ENCODE measurements around the gene PTS. TPM values are rescaled to one million over a fixed set of nuclear protein-coding genes. Genes with fewer than 3 reads are reported as not detected.

PTS gene
- total RNA-seq, 1 donor from 2014 or later: 30.4 TPM

DNA sequence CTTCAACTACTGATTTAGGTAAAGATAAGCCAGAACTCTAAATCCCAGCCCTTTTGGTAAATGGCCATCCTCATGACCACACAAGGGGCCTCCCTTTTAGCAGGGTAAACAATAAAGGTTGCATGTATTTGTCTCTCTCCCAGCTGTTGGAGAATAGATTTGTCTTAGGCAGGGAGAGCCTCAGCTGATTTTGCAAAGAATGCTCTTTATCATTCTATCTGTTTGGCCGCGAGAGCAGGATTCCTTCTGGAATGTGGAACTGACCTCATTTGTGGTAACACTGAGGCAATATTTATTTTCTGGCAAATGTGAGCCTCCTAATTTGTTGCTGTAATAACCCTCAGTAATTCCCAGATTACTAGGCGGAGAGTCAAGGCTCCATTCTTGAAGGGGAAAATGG, 15.3 kb downstream of the PTS start:
- H3K4me3 Mint-ChIP-seq: no peak overlapping the region
- TF ChIP-seq, protein P1, sequence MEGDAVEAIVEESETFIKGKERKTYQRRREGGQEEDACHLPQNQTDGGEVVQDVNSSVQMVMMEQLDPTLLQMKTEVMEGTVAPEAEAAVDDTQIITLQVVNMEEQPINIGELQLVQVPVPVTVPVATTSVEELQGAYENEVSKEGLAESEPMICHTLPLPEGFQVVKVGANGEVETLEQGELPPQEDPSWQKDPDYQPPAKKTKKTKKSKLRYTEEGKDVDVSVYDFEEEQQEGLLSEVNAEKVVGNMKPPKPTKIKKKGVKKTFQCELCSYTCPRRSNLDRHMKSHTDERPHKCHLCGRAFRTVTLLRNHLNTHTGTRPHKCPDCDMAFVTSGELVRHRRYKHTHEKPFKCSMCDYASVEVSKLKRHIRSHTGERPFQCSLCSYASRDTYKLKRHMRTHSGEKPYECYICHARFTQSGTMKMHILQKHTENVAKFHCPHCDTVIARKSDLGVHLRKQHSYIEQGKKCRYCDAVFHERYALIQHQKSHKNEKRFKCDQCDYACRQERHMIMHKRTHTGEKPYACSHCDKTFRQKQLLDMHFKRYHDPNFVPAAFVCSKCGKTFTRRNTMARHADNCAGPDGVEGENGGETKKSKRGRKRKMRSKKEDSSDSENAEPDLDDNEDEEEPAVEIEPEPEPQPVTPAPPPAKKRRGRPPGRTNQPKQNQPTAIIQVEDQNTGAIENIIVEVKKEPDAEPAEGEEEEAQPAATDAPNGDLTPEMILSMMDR (IDR thresholded peaks at IDR 0.05): no peak

DNA sequence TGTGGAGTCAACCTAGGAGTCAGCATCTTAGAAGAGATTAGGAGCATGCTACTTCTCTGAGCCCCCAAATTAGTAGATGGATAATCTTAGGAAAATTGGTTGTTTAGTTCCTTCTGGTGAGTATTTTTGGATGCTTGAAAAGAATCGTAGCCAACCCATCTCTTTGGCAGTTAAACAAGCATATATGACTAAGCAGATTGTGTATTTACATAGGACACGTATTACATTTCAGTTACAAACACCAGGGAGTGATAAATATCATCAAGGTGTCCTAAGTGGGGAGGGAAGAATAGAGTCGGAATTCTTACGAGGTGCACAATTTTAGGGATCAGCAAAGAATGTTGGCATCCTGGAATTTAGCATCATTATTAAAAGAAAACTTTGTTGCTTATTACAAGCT, 21.0 kb downstream of the PTS start:
- Mint-ChIP-seq H3K4me3 (no peak overlapping the region), H3K27me3 (no peaks in the 10 kb centered on the region), H3K9me3 (no peaks in the 10 kb centered on the region), H3K4me1 (no peaks in the 10 kb centered on the region), H3K36me3 (ENCODE audit: low read depth) (peaks cover 13% of the 10 kb centered on the region), H3K27ac (no peak overlapping the region)
- intact Hi-C loops (cut with micrococcal nuclease): no loop called here
- TF ChIP-seq, protein P1 (IDR thresholded peaks at IDR 0.05): no peak
- ChIA-PET POLR2A (no interaction called here), CTCF (interaction anchor here (1.9 kb wide), 1 partner anchor 33 kb away, joined by 6 read pairs; no protein-coding TSS in a partner anchor)
- DNase-seq (no peak), ATAC-seq (ENCODE audit: low read depth) (no peak)

More for the DNA sequence above, 15.3 kb downstream of the PTS start:
- ATAC-seq (ENCODE audit: low read depth) (no peak), DNase-seq (no peak)
- no peaks in the 10 kb centered on the region for H3K27me3 Mint-ChIP-seq
- intact Hi-C loops (cut with micrococcal nuclease): no loop called here
- peaks cover 4% of the 10 kb centered on the region for H3K4me1 Mint-ChIP-seq
- CTCF ChIA-PET: interaction anchor here (1.6 kb wide), 1 partner anchor 22 kb away, joined by 5 read pairs; no protein-coding TSS in a partner anchor
- POLR2A ChIA-PET: no interaction called here
- H3K9me3 Mint-ChIP-seq: no peaks in the 10 kb centered on the region
- H3K27ac Mint-ChIP-seq: no peak overlapping the region
- peaks cover 53% of the 10 kb centered on the region for H3K36me3 Mint-ChIP-seq (ENCODE audit: low read depth)

DNA sequence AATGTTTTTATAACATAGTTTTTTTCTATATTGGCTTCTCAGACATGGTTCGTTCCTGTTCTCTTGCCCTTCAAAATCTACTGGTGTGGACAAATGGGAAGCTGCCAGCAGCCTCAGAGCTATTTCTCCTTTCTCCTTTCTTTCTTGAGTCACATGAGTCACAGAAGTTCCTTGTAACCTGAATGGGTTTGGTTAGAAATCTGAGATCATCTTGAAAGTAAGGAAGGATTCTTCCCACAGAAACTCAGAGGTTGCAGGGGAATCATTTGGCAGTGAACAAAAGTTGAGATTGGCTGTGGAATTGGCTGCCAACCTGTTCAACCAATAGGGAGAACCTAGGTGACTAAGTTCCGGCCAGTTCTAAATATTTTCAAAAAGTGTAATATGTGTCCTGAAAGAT, 22.0 kb downstream of the PTS start:
- POLR2A ChIA-PET: no interaction called here
- no peak overlapping the region for H3K27ac Mint-ChIP-seq
- no peak overlapping the region for H3K4me3 Mint-ChIP-seq
- peaks cover 7% of the 10 kb centered on the region for H3K36me3 Mint-ChIP-seq (ENCODE audit: low read depth)
- H3K9me3 Mint-ChIP-seq: no peaks in the 10 kb centered on the region
- TF ChIP-seq, protein P1 (IDR thresholded peaks at IDR 0.05): no peak
- no peaks in the 10 kb centered on the region for H3K27me3 Mint-ChIP-seq
- CTCF ChIA-PET: no interaction called here
- intact Hi-C loops (cut with micrococcal nuclease): no loop called here
- DNase-seq (no peak), ATAC-seq (ENCODE audit: low read depth) (no peak)
- H3K4me1 Mint-ChIP-seq: no peaks in the 10 kb centered on the region

DNA sequence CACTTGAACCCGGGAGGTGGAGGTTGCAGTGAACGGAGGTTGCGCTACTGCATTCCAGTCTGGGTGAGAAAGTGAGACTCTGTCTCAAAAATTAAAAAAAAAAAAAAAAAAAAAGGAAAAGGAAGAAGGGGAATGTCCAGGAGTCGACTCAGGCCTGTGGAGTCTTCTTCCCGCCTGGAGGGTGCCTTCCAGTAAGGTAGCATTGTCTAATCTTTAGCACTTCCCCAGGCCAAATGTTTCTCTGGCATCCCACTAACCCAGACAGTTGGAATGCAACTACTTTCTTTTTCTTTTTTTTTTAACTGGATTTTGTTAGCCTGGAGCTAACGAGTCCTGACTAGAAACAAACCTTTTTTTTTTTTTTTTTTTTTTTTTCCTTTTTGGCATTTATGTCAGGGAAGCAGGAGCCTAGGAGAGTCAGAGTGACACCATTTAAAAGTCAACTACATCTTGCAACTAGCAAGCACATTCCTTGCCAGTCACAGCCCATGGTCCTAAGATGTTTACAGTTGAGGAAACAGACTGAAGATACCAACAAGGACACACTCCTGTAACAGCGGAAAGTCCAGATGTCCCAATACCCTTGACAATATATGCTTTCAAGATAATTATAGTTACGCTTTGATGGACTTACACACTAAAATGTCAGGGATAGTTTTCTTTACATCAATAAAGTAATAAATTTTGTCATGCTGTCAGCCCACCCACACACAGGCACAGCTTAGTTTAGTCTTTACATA, 23.8 kb downstream of the PTS start:
- Mint-ChIP-seq H3K27me3 (no peaks in the 10 kb centered on the region), H3K4me1 (no peaks in the 10 kb centered on the region), H3K36me3 (ENCODE audit: low read depth) (no peaks in the 10 kb centered on the region), H3K9me3 (no peaks in the 10 kb centered on the region), H3K27ac (no peak overlapping the region), H3K4me3 (no peak overlapping the region)
- ChIA-PET CTCF (no interaction called here), POLR2A (no interaction called here)
- TF ChIP-seq, protein P1 (IDR thresholded peaks at IDR 0.05): no peak
- no peak for ATAC-seq (ENCODE audit: low read depth)
- intact Hi-C loops (cut with micrococcal nuclease): no loop called here
- DNase-seq: no peak

DNA sequence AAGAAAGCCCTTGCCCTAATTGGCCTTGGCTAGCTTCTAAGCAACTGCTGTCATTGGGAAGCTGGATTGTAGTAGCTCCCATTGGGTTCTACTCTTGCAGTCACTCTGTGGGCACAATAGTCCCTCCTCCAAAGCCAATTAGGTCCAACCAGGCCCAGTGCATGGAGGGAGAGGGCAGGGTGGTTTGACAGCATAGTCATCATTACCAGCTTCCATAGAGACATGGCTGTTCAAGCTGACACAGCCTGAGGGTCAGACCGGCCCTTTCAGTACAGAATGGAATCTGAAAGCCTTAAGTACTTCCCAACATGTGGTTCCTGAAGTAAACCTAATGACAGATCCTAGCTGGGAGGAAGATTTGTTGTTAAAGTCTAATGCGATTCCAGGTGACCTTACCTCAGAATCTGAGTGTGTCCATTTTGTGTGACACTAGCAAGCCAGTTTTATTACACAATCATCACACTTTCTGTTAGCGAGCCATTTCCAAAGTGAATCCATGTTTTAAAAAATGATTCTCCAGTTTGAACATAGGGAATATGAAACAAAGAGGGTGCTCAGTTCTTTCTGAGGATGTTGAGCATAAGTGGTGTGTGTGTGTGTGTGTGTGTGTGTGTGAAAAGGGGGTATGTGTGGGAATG, 27.5 kb downstream of the PTS start:
- Mint-ChIP-seq H3K27ac (no peak overlapping the region), H3K4me1 (no peaks in the 10 kb centered on the region), H3K9me3 (no peaks in the 10 kb centered on the region), H3K27me3 (no peaks in the 10 kb centered on the region), H3K4me3 (no peak overlapping the region), H3K36me3 (ENCODE audit: low read depth) (peaks cover 3% of the 10 kb centered on the region)
- no peak for DNase-seq
- no peak for ATAC-seq (ENCODE audit: low read depth)
- ChIA-PET POLR2A (no interaction called here), CTCF (interaction anchor here (1.1 kb wide), 1 partner anchor 34 kb away, joined by 3 read pairs; no protein-coding TSS in a partner anchor)
- TF ChIP-seq, protein P1 (IDR thresholded peaks at IDR 0.05): no peak
- intact Hi-C loops (cut with micrococcal nuclease): no loop called here

All from activated B cell treated with CpG ODN at 0.5 μM for 24 hours (primary cell).